Neural progenitor cell (in vitro differentiated cells): Measurements from ENCODE around the gene POT1. TPM values are rescaled to one million over a fixed set of nuclear protein-coding genes. Genes with fewer than 3 reads are reported as not detected.

ENCODE experiments used
- DNase-seq: peaks from one replicate; pipeline ENCODE4 v3.0.0-alpha.2; 2016; ENCODE audit warnings: low spot score
- H2AFZ ChIP-seq: fragments of 200-600 bp; sonication (generic); replicated peaks from 2 replicates; pipeline ENCODE4 v1.6.1; 2016; ENCODE audit warnings: antibody characterized with exemption
- H3F3A ChIP-seq: fragments of 200-600 bp; sonication (generic); 2 replicates; pipeline ENCODE4 v1.6.1; 2016; ENCODE audit warnings: antibody characterized with exemption, low read depth
- H3K27ac ChIP-seq: fragments of 200-600 bp; sonication (generic); 2 replicates; pipeline ENCODE4 v1.5.1; 2016; ENCODE audit warnings: mild to moderate bottlenecking
- H3K27me3 ChIP-seq: fragments of 200-600 bp; sonication (generic); 2 replicates; pipeline ENCODE4 v1.6.1; 2016; ENCODE audit warnings: mild to moderate bottlenecking, moderate library complexity
- H3K36me3 ChIP-seq: fragments of 200-600 bp; sonication (generic); 2 replicates; pipeline ENCODE4 v1.5.1; 2016
- H3K4me1 ChIP-seq: fragments of 200-600 bp; sonication (generic); 2 replicates; pipeline ENCODE4 v1.6.1; 2016; ENCODE audit warnings: mixed run types
- H3K4me2 ChIP-seq: fragments of 200-600 bp; sonication (generic); 2 replicates; pipeline ENCODE4 v1.6.1; 2016
- H3K4me3 ChIP-seq: fragments of 200-600 bp; sonication (generic); 2 replicates; pipeline ENCODE4 v1.5.1; 2016
- H3K79me2 ChIP-seq: fragments of 200-600 bp; sonication (generic); 2 replicates; pipeline ENCODE4 v1.6.1; 2016; ENCODE audit warnings: low read depth
- H3K9ac ChIP-seq: fragments of 200-600 bp; sonication (generic); 2 replicates; pipeline ENCODE4 v1.6.1; 2016
- H3K9me3 ChIP-seq: fragments of 200-600 bp; sonication (generic); 2 replicates; pipeline ENCODE4 v1.5.1; 2016; ENCODE audit warnings: low read depth
- H4K20me1 ChIP-seq: fragments of 200-600 bp; sonication (generic); 2 replicates; pipeline ENCODE4 v1.6.1; 2016; ENCODE audit warnings: low read depth
- H3K27ac Mint-ChIP-seq: 3 replicates; pipeline ENCODE4 v1.8.0; 2021; ENCODE audit warnings: mixed read lengths
- H3K27me3 Mint-ChIP-seq: 2 replicates; pipeline ENCODE4 v1.8.0; 2022; ENCODE audit warnings: low read depth, mild to moderate bottlenecking, inconsistent platforms, moderate library complexity, mixed read lengths; ENCODE audit not compliant: insufficient read depth
- H3K36me3 Mint-ChIP-seq: 3 replicates; pipeline ENCODE4 v1.8.0; 2021; ENCODE audit warnings: mixed read lengths
- H3K4me1 Mint-ChIP-seq: 3 replicates; pipeline ENCODE4 v1.8.0; 2021; ENCODE audit warnings: mixed read lengths
- H3K4me3 Mint-ChIP-seq: 3 replicates; pipeline ENCODE4 v1.8.0; 2021; ENCODE audit warnings: mild to moderate bottlenecking, moderate library complexity, mixed read lengths
- H3K9me3 Mint-ChIP-seq: 3 replicates; pipeline ENCODE4 v1.8.0; 2020; ENCODE audit warnings: mixed read lengths
- EZH2 ChIP-seq: fragments of 200-600 bp; sonication (generic); IDR thresholded peaks from 2 replicates; pipeline ENCODE4 v1.6.1; 2017; ENCODE audit warnings: antibody characterized with exemption, mild to moderate bottlenecking, moderate library complexity
- EZH2phosphoT487 ChIP-seq: fragments of 200-600 bp; sonication (generic); IDR thresholded peaks from 2 replicates; pipeline ENCODE4 v1.6.1; 2017; ENCODE audit warnings: antibody characterized with exemption
- total RNA-seq: library from RNA; depleted of rRNA; stranded (reverse); fragments of >200 nt; gene quantifications from 2 replicates; pipeline ENCODE4 v1.2.3, GENCODE V29; 2015; ENCODE audit warnings: low replicate concordance
- TF ChIP-seq, protein P1 (sequence below): fragments of 200-600 bp; sonication (generic); IDR thresholded peaks from 2 replicates; pipeline ENCODE4 v1.5.1; 2017; ENCODE audit warnings: antibody characterized with exemption, mild to moderate bottlenecking

Gene POT1
- total RNA-seq, 1 donor from 2014 or later: 108 TPM

DNA sequence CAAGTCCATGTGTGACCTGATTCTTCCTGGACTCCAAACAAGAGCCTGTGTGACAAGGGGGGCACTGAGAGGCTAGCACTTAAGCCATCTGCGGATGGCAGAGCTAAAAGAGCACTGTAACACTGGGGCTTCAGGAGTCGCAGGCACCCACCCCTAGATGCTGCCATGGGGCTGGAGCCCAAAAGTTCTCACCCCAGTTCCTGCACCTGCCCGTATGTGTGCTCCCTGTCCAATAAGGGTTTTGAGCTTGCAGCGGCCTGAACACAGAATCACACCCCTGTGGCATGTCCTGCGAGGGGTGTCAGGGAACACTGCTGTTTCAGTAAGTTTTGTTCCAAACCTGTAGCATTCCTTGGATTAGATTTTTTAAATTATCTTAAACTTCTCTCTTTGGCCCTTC, 110.8 kb downstream of the POT1 start:
- peaks cover 3% of the 10 kb centered on the region for H3K9me3 Mint-ChIP-seq
- Histone ChIP-seq H3K27ac (no peak overlapping the region), H3K9me3 (no peaks in the 10 kb centered on the region), H3K27me3 (no peaks in the 10 kb centered on the region), H3K4me2 (no peak overlapping the region), H3K79me2 (no peaks in the 10 kb centered on the region), H3K9ac (no peak overlapping the region), H2AFZ (no peak overlapping the region), H3K36me3 (no peaks in the 10 kb centered on the region), H4K20me1 (no peaks in the 10 kb centered on the region), H3K4me3 (no peak overlapping the region), H3F3A (no peaks in the 10 kb centered on the region), H3K4me1 (no peaks in the 10 kb centered on the region)
- no peak overlapping the region for H3K27ac Mint-ChIP-seq
- H3K36me3 Mint-ChIP-seq: peaks cover 11% of the 10 kb centered on the region
- TF ChIP-seq, protein P1, sequence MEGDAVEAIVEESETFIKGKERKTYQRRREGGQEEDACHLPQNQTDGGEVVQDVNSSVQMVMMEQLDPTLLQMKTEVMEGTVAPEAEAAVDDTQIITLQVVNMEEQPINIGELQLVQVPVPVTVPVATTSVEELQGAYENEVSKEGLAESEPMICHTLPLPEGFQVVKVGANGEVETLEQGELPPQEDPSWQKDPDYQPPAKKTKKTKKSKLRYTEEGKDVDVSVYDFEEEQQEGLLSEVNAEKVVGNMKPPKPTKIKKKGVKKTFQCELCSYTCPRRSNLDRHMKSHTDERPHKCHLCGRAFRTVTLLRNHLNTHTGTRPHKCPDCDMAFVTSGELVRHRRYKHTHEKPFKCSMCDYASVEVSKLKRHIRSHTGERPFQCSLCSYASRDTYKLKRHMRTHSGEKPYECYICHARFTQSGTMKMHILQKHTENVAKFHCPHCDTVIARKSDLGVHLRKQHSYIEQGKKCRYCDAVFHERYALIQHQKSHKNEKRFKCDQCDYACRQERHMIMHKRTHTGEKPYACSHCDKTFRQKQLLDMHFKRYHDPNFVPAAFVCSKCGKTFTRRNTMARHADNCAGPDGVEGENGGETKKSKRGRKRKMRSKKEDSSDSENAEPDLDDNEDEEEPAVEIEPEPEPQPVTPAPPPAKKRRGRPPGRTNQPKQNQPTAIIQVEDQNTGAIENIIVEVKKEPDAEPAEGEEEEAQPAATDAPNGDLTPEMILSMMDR: no peak
- TF ChIP-seq EZH2phosphoT487 (no peak), EZH2 (no peak)
- DNase-seq: no peak
- no peak overlapping the region for H3K4me3 Mint-ChIP-seq
- H3K4me1 Mint-ChIP-seq: peaks cover 2% of the 10 kb centered on the region
- H3K27me3 Mint-ChIP-seq: no peaks in the 10 kb centered on the region

GRCh38 chr7:124813994-124814798, 115.4 kb downstream of the POT1 start:
- DNase-seq: no peak
- no peaks in the 10 kb centered on the region for H3K27me3 ChIP-seq
- H3K4me2 ChIP-seq: no peak overlapping the region
- H3K9me3 ChIP-seq: no peaks in the 10 kb centered on the region
- H2AFZ ChIP-seq: no peak overlapping the region
- H3K79me2 ChIP-seq: no peaks in the 10 kb centered on the region
- H3K36me3 ChIP-seq: no peaks in the 10 kb centered on the region
- no peak overlapping the region for H3K27ac Mint-ChIP-seq
- no peak overlapping the region for H3K27ac ChIP-seq
- TF ChIP-seq EZH2: no peak
- TF ChIP-seq, protein P1: no peak
- TF ChIP-seq EZH2phosphoT487: no peak
- H3K4me3 Mint-ChIP-seq: no peak overlapping the region
- H3K4me1 ChIP-seq: peaks cover 15% of the 10 kb centered on the region
- H3K4me3 ChIP-seq: no peak overlapping the region
- H3F3A ChIP-seq: no peaks in the 10 kb centered on the region
- no peaks in the 10 kb centered on the region for H4K20me1 ChIP-seq
- H3K9me3 Mint-ChIP-seq: peaks cover 3% of the 10 kb centered on the region
- no peaks in the 10 kb centered on the region for H3K27me3 Mint-ChIP-seq
- no peaks in the 10 kb centered on the region for H3K36me3 Mint-ChIP-seq
- no peak overlapping the region for H3K9ac ChIP-seq
- peaks cover 9% of the 10 kb centered on the region for H3K4me1 Mint-ChIP-seq

GRCh38 chr7:124812764-124813163, 116.9 kb downstream of the POT1 start:
- Histone ChIP-seq H3K4me2 (no peak overlapping the region), H2AFZ (no peak overlapping the region), H3K79me2 (no peaks in the 10 kb centered on the region), H3K9ac (no peak overlapping the region), H3K9me3 (no peaks in the 10 kb centered on the region), H4K20me1 (no peaks in the 10 kb centered on the region), H3K27ac (no peak overlapping the region), H3K4me3 (no peak overlapping the region), H3K27me3 (no peaks in the 10 kb centered on the region), H3F3A (no peaks in the 10 kb centered on the region), H3K36me3 (no peaks in the 10 kb centered on the region), H3K4me1 (peaks cover 15% of the 10 kb centered on the region)
- Mint-ChIP-seq H3K4me3 (no peak overlapping the region), H3K27ac (no peak overlapping the region), H3K9me3 (peaks cover 3% of the 10 kb centered on the region), H3K27me3 (no peaks in the 10 kb centered on the region), H3K4me1 (peaks cover 9% of the 10 kb centered on the region), H3K36me3 (no peaks in the 10 kb centered on the region)
- DNase-seq: no peak
- TF ChIP-seq, protein P1: no peak
- TF ChIP-seq EZH2 (no peak), EZH2phosphoT487 (no peak)
